ENCODE measurements around the gene ADNP2.

DNA sequence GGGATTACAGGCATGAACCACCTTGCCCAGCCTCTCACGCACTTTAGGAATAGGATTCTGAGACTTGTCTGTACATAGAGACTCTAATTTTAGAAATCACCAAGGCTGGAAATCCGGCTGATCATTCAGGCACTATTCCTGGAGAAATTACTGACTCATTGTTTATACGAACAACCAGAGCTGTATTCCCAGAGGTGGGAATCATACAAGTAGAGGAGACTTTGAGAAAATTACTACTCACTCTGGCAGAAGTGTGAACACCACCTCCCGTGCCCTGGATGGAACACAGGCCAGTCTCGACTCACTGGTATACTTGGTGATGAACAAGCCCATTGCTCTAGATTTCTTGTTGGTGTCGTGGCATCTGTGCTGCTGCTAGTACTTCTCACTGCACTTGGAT lies 5.8 kb upstream of the ADNP2 start:
- TF ChIP-seq, protein P1, sequence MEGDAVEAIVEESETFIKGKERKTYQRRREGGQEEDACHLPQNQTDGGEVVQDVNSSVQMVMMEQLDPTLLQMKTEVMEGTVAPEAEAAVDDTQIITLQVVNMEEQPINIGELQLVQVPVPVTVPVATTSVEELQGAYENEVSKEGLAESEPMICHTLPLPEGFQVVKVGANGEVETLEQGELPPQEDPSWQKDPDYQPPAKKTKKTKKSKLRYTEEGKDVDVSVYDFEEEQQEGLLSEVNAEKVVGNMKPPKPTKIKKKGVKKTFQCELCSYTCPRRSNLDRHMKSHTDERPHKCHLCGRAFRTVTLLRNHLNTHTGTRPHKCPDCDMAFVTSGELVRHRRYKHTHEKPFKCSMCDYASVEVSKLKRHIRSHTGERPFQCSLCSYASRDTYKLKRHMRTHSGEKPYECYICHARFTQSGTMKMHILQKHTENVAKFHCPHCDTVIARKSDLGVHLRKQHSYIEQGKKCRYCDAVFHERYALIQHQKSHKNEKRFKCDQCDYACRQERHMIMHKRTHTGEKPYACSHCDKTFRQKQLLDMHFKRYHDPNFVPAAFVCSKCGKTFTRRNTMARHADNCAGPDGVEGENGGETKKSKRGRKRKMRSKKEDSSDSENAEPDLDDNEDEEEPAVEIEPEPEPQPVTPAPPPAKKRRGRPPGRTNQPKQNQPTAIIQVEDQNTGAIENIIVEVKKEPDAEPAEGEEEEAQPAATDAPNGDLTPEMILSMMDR (IDR thresholded peaks at IDR 0.05), result no peak
- no peak for TF ChIP-seq POLR2A (IDR thresholded peaks at IDR 0.05)

Data from gastroesophageal sphincter (tissue), 3 donors.